Ishikawa (cell line): Measurements from ENCODE around the gene C1orf122.

Experiments used
- FOXM1 ChIP-seq: IDR thresholded peaks from 2 replicates; pipeline ENCODE4 v1.6.1; 2012; ENCODE audit warnings: low read depth, borderline replicate concordance
- TAF1 ChIP-seq: IDR thresholded peaks from 2 replicates; pipeline ENCODE4 v1.6.1; 2012; ENCODE audit warnings: low read depth, mild to moderate bottlenecking
- TF ChIP-seq, protein P1 (sequence below): IDR thresholded peaks from 2 replicates; pipeline ENCODE4 v1.6.1; 2012; ENCODE audit warnings: low read depth, mild to moderate bottlenecking

- TF ChIP-seq TAF1 (no peak), FOXM1 (no peak)
- TF ChIP-seq, protein P1, sequence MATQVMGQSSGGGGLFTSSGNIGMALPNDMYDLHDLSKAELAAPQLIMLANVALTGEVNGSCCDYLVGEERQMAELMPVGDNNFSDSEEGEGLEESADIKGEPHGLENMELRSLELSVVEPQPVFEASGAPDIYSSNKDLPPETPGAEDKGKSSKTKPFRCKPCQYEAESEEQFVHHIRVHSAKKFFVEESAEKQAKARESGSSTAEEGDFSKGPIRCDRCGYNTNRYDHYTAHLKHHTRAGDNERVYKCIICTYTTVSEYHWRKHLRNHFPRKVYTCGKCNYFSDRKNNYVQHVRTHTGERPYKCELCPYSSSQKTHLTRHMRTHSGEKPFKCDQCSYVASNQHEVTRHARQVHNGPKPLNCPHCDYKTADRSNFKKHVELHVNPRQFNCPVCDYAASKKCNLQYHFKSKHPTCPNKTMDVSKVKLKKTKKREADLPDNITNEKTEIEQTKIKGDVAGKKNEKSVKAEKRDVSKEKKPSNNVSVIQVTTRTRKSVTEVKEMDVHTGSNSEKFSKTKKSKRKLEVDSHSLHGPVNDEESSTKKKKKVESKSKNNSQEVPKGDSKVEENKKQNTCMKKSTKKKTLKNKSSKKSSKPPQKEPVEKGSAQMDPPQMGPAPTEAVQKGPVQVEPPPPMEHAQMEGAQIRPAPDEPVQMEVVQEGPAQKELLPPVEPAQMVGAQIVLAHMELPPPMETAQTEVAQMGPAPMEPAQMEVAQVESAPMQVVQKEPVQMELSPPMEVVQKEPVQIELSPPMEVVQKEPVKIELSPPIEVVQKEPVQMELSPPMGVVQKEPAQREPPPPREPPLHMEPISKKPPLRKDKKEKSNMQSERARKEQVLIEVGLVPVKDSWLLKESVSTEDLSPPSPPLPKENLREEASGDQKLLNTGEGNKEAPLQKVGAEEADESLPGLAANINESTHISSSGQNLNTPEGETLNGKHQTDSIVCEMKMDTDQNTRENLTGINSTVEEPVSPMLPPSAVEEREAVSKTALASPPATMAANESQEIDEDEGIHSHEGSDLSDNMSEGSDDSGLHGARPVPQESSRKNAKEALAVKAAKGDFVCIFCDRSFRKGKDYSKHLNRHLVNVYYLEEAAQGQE, result no peak
Observed at GRCh38 chr1:37782491-37782890, 25.1 kb upstream of the C1orf122 start.
